GM19324 (cell line): ENCODE results near the gene PELI2.

Source experiments
- ATAC-seq: cut with Tn5 transposase; IDR thresholded peaks from one replicate; pipeline ENCODE4 v1.9.1; 2021; ENCODE audit warnings: mild to moderate bottlenecking, moderate library complexity; ENCODE audit not compliant: unreplicated experiment, low FRiP score

PELI2 gene, protein sequence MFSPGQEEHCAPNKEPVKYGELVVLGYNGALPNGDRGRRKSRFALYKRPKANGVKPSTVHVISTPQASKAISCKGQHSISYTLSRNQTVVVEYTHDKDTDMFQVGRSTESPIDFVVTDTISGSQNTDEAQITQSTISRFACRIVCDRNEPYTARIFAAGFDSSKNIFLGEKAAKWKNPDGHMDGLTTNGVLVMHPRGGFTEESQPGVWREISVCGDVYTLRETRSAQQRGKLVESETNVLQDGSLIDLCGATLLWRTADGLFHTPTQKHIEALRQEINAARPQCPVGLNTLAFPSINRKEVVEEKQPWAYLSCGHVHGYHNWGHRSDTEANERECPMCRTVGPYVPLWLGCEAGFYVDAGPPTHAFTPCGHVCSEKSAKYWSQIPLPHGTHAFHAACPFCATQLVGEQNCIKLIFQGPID

DNA sequence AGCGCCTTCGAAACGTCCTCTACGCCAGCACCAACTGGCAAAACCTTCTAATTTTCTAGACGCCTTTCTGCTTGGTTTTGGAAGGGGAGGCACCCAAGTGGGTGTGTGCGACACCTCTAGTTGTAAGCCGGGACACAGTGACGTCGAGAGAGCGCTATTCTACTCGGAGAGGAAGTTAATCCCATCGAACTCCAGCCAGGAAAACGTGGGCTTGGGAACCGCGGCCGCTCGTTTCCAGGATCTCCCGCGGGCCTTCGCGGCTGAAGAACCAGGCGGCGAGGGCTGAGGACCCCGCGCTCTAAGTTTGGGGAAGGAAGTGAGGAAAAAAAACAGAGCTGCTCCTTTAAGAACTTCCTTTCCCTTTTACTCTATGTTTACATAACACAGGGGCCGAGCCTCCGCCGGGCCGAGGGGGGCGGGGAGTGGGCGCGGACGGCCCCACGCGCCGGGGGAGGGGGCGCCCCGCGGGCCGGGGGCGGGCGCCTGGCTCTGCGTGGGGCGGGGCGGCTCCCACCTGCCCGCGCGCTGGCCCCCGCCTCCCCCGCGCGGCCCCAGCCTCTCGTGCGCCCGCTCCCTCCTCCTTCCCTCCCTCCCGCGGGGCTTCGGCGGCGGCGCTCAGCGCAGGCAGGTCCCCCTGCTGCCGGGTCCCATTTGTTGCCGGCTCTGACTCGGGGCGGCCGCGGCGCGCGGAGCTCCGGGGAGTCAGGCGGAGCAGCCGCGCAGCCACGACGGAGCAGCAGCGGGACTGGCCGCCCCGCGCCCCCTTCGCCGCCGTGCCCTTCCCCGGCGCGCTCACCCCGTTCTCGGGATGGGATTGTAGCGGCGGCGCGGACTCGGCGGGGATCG is at the start of gene PELI2:
TSS of gene PELI2 (plus strand) at position 647 of the 846 bp plus-strand sequence. CDS start 250 bp downstream, outside the sequence.
- peak; percentile 80 for ATAC-seq

DNA sequence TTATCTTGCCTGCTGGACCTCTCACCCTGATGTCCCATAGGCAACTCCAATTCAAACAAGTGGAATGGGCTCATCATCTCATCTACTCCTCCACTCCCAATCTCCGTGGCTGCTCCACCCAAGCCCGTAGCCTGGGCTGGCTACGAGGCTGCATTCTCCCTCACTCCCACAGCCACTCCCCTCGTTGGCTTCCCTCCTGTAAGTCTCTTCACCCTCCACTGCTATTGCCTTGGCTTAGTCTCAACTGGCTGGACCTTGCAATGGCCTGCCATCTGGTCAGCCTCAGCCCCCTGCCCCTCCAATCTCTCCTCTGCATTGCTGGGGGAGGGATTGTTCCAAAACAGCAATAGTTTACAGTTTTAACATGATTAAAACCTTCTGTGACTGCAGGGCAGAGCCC is 44.4 kb upstream of the PELI2 start:
- ATAC-seq: no peak

DNA sequence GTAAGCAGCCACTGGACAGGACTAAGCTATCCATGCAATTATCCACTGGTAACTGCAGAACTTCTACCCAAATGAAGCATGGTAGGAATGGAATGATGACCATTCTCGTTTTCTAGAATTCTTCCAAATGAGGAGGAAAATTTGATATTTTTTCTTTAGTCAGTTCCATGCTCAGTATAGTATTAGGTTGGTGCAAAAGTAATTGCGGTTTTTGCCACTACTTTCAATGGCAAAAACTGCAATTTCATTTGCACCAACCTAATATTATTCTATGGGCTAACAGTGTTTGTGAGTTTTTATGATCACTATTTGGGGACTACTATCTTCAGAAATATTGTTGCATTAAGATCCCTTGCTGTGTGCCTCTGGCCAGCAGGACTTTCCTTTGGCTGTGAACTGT is 42.9 kb upstream of the PELI2 start:
- ATAC-seq: no peak

DNA sequence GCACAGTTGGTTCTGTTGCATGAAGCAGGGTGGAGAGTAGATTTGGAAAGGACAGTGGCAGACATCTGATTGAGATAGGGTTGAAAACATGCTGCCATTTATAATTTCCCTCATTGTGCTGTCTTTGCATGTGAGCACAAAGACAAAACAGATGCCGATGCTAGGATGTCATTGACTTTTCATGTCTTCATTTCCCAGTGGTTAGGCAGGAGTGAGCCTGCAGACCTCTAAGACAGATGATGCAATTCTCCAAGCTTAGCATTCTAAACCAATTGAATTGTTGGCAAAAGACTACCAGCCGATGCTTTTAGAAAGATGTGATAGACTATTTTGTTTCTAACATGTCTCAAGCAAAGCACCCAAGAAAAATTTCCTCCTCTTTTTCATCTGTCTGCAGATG is 37.1 kb upstream of the PELI2 start:
- no peak for ATAC-seq

DNA sequence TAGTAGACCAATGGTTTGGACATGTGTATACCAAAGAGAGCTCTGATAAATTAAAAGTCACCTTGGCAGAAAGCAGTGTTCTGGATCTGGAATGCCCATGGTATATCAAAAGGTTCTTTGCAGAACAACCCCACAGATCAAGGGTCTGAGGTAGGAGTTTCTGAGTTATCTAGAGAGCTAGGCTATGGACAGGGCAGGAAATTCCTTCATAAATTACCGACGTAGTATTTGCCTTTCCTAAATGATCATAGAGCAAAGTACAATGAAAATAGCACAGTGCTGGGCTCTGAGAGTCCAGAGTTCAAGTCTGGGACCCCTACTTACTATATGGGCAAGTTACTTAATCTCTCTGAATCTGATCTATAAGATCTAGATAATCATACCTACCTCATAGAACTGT is 35.3 kb upstream of the PELI2 start:
- ATAC-seq: no peak

- no peak for ATAC-seq
Observed at GRCh38 chr14:56085471-56085870, 32.7 kb upstream of the PELI2 start.

DNA sequence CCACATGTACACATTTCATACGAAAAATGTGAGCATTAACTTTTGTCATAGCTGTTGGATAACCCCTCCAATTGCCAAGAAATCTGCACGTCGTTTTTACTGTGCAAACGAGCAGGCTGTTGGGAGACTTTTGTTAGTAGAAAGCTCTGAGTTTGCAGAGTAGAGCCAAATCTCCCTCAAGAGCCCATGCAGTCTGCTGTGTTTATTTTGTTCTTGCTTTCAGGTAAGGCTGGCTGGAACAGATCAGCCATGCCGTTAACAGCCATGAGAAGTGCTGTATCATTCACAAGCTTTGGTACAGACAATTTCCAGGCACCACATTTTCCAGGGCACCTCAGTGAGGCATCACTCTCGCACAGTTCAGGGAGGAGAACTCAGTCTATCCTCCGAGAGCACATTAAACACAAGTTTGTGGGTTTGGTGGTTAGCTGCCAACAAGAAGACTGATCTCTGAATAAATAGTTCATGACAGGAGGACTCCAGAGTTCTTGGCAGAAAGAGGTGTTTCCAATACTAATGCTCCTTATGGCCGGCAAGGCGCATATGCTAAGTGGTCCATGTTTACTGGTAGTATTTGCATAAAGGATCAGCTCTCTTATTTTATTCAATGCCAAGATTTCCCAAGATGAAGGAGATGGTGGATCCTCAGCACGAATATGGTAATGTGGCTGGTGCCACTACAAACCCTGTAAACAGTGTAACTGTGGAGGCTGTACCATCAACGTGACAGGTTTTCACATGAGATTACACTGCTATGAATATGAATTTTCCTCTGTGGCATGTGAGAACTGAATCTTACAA is 30.3 kb upstream of the PELI2 start:
- no peak for ATAC-seq

DNA sequence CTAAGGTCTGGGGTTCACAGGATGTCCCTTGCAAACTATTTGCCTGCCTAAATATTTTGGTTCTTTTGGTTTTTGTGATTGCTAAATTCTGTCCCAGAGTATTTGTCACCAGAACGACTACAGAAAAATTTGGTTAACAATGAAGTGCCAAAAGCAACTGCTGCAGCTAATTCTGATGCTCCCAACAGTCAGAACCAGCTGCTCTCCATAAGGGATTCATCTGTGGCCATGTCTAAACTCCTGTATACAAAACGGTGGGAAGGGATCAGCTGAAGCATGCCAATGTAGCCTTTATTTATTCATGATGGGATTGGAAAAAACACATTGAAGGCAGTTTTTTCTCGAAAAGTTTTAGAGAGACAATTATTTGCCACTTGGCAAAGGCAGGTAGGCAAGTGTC is 29.3 kb upstream of the PELI2 start:
- ATAC-seq: no peak

DNA sequence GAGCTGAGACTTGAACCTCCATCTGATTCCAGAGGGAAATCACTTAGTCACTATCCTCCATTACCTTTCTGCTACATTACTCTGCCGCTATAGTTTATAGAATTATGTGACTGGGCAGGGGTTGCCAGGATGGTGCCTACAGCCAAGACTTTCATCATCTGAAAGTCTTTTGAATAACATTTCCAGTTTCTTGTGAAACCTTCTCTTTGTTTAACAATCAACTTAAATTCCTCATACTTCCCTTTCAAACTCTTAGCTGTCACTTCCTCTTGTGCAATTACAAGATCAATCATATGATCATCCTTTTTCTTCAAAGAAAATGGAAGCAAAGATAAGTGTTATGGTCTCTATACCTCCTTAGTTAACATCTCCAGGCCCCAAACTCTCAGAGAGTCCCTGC is 25.4 kb upstream of the PELI2 start:
- no peak for ATAC-seq

DNA sequence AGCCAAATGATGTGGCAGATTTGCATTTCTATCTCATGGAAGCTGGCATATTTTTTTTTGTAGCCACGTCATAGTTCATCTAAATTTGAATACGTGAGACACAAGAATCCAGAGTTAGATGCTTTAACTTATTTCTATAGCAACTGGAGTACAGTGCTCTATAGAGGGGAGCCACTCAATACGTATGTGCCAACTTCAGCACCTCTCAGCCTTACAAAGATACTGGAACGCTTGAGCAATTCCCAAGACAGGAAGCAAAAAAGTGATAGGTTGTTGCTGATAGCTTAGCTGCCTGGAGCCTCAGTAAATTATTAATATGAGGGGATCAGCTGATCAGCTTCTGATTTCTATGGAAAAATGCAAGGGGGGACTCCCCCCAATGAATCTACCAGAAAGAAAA is 24.1 kb upstream of the PELI2 start:
- no peak for ATAC-seq

- ATAC-seq: no peak
Observed at GRCh38 chr14:56098021-56098420, 20.2 kb upstream of the PELI2 start.

DNA sequence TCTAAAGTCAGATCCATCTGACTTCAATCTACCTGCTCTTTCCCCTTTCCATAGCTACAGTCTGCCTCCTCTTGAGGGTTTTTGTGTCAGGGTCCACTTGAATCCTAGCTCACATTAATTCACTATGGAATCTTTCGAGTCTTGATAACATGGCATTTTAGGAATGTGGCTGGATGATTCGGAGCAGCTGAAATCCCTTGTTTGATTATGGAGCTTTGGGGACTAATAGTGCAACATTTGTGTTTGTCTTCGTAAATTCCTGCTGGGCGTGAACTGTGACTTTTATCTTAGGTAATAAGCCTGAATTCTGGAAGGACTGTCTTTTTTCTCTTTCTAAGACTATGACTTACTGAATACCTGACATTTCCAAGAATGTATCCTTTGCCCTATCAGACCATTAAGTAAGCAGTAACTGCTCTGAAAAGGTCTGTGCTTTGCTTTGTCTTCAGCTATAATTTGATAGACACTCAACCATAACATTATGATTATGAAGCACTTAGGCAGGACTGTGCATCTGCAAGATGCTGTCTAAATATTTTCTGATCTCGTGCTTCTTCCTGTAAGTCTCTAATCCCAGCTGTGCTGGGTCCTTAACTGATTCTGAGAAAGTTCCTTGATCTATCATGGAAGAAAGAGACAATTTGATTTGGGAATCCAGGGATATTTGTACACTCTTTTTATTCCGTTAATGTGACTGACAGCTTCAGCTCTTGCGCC is 19.0 kb upstream of the PELI2 start:
- ATAC-seq: no peak

GRCh38 chr14:56100556-56100955 is 17.7 kb upstream of the PELI2 start:
- no peak for ATAC-seq

- no peak for ATAC-seq
Observed at GRCh38 chr14:56102941-56103340, 15.3 kb upstream of the PELI2 start.

DNA sequence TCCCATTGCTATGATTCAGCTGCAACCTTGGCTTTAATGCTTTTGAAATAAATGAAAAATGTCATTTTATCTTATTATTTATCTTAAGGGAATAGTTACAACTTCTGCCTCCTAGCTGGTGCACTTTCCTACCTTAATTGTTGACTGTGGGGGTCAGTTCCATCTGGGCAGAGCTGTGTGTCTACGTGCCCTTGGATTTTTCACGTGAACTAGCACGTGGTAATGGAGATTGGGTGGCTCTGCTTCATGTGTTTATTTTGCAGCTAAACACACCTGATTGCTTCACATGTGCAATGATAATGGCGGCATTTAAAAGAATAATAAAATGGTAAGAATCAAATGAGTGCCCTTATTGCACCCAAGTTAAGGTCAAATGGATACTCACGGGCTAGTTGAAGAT is 10.6 kb upstream of the PELI2 start:
- ATAC-seq: no peak

DNA sequence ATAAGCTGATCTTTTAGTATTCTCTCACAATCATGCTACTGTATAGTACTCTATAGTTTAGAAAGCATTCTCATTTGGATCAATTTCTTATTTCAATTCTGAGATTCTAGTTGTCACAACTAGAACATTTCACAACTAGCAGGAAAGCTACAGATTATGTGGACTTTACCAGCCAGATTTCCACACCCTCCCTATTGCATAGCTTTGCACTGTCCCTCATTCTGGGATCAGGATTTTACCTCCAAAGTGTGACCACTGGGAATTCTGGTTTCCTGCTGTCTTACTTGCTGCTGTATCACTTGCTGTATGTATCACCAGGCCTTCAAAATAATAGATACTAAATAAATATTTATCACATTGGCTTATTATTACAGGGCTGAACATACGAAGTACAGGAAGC is 10.2 kb upstream of the PELI2 start:
- no peak for ATAC-seq

DNA sequence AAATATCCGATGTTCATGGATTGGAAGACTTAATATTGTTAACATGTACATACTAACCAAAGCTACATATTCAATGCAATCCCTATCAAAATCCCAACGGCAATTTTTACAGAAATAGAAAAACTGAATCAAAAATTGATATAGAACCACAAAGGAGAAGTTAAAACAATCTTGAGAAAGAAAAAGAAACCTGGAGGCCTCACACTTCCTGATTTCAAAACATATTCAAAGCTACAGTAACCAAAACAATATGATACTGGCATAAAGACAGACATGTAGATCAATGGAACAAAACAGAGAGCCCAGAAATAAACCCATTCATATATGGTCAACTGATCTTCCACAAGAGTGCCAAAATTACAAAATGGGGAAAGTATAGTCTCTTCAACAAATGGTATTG is 5.4 kb upstream of the PELI2 start:
- ATAC-seq: no peak

DNA sequence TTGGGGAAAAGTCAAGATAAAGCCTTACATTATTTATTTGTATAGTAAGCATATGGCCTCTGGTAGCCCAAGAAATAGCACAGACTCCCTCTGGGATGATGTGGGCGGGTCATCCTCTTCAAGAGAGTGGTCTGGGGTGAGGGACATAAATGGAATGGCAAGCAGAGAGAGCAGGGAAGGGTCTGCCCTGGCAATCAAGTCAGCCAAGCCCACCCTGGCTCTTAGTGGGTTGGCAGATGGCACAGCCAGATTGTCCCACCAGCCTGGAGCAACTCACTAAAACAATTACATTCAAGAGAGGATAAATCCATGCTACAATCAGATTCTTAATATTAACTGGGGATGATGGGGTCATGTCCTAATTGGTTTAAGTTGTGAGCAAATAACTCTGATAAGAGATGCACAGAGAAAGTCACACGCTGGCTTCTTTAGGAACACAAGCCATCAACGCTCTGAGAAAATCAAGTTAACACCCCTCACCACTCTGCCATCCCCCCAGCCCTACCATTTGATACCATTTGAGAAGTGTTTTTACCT is 2.8 kb upstream of the PELI2 start:
- no peak for ATAC-seq

DNA sequence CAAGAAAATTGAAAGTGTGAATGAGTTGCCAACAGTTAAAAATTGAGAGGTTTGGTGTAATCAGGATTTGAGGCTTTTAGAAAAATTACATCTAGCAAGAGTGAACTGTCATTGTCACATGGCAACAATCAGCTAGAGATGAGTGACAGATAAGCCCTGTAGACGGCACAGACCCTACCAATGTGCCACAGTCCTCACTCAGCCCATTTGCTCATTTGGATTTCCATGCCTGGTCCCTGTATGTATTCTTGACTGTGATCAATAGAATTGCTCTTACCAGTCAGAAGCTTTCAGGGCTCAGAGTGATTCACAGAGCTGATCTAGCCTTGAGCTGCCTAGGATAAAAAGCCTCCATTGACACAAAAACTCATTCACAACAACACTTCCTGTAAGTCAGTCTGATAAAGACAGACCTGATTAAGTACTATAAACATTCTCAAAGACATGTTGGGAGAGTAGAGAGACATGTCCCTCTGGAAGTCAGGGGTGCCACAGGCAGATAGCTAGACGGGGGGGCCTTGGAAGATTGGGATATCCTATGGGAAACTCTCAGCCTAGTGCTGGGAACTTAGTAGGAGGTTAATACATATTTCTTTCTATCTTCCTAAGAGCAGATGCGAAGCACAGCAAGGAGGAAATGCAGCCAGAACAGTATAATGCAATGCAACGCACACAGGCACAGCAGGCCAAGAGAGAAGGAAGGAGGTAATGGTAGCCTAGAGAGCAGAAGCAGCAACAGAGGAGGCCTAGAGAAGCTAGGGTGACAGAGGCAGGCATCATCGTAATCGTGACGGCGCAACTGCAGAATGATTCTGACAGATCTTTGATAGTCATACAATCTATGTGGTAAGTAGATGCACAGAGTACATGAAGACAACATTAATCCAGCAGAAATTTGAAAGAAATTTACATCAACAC is 2.0 kb upstream of the PELI2 start:
- no peak for ATAC-seq
